GM10266 (cell line): ENCODE measurements around the gene SORCS2.

ENCODE experiments used
- DNase-seq: peaks from one replicate; pipeline ENCODE4 v3.0.0; 2012; ENCODE audit errors: extremely low spot score
- CTCF ChIP-seq: IDR thresholded peaks from 2 replicates; pipeline ENCODE4 v1.5.1; 2012; ENCODE audit warnings: mild to moderate bottlenecking, low read depth; ENCODE audit not compliant: control insufficient read depth, insufficient read depth; ENCODE audit errors: missing control alignments

SORCS2 gene

GRCh38 chr4:7723625-7724024 is 531.3 kb downstream of the SORCS2 start:
- TF ChIP-seq CTCF = no peak
- DNase-seq = no peak

GRCh38 chr4:7725951-7726350 is 533.6 kb downstream of the SORCS2 start:
- no peak for DNase-seq
- TF ChIP-seq CTCF = no peak

GRCh38 chr4:7726665-7727413 is 534.5 kb downstream of the SORCS2 start:
- no peak for DNase-seq
- TF ChIP-seq CTCF = no peak

GRCh38 chr4:7727749-7728148 is 535.4 kb downstream of the SORCS2 start:
- no peak for DNase-seq

GRCh38 chr4:7731437-7731836 is 539.1 kb downstream of the SORCS2 start:
- TF ChIP-seq CTCF = no peak
- DNase-seq = no peak

More at GRCh38 chr4:7727749-7728148, 535.4 kb downstream of the SORCS2 start:
- no peak for TF ChIP-seq CTCF

GRCh38 chr4:7732263-7732662 is 539.9 kb downstream of the SORCS2 start:
- no peak for TF ChIP-seq CTCF
- DNase-seq = no peak

- no peak for DNase-seq
- no peak for TF ChIP-seq CTCF
Observed at GRCh38 chr4:7733201-7733600, 540.9 kb downstream of the SORCS2 start.
